Mesenchymal stem cell (in vitro differentiated cells and primary cell): Measurements from ENCODE around the gene MSRB1.
A peak's percentile ranks its signal among the peaks of the same experiment; 100 is the strongest.

Experiments used
- DNase-seq: peaks from one replicate; pipeline ENCODE4 v3.0.0-alpha.2; 2013
- H2AFZ ChIP-seq: one replicate; pipeline ENCODE4 v1.6.1; 2013; ENCODE audit warnings: low read depth, mild to moderate bottlenecking, control low read depth, inconsistent platforms, low read length, moderate library complexity
- H2AK5ac ChIP-seq: 2 replicates; pipeline ENCODE4 v1.6.1; 2013; ENCODE audit warnings: low read length, moderate library complexity, mild to moderate bottlenecking, inconsistent platforms; ENCODE audit not compliant: severe bottlenecking
- H2BK120ac ChIP-seq: one replicate; pipeline ENCODE4 v1.6.1; 2013; ENCODE audit warnings: low read depth, mild to moderate bottlenecking, inconsistent platforms, low read length, moderate library complexity
- H2BK12ac ChIP-seq, 2 experiments: one replicate each; pipeline ENCODE4 v1.6.1; 2013; ENCODE audit warnings: inconsistent platforms in 2 of 2, low read length in 2 of 2, mild to moderate bottlenecking in 2 of 2, moderate library complexity in 2 of 2, control low read depth in 1 of 2
- H2BK15ac ChIP-seq: one replicate; pipeline ENCODE4 v1.6.1; 2013; ENCODE audit warnings: mild to moderate bottlenecking, low read depth, inconsistent platforms; ENCODE audit not compliant: poor library complexity, severe bottlenecking
- H2BK5ac ChIP-seq: 2 replicates; pipeline ENCODE4 v1.6.1; 2013; ENCODE audit warnings: low read depth, mild to moderate bottlenecking, low read length, control low read depth, inconsistent platforms; ENCODE audit not compliant: poor library complexity, severe bottlenecking
- H3K14ac ChIP-seq, 2 experiments: one replicate each; pipeline ENCODE4 v1.6.1; 2013; ENCODE audit warnings: inconsistent platforms in 2 of 2, low read length in 2 of 2, control low read depth in 1 of 2, mild to moderate bottlenecking in 1 of 2, moderate library complexity in 1 of 2
- H3K18ac ChIP-seq, 2 experiments: one replicate each; pipeline ENCODE4 v1.6.1; 2013; ENCODE audit warnings: inconsistent platforms in 2 of 2, low read length in 2 of 2, control low read depth in 1 of 2, low read depth in 1 of 2, mild to moderate bottlenecking in 1 of 2
- H3K23ac ChIP-seq, 2 experiments: one replicate each; pipeline ENCODE4 v1.6.1; 2013; ENCODE audit warnings: inconsistent platforms in 2 of 2, low read length in 2 of 2, mild to moderate bottlenecking in 2 of 2, moderate library complexity in 2 of 2, control low read depth in 1 of 2
- H3K27ac ChIP-seq: 2 replicates; pipeline ENCODE4 v1.5.1; 2013; ENCODE audit warnings: mild to moderate bottlenecking, moderate library complexity, low read length, control low read depth, inconsistent platforms; ENCODE audit not compliant: poor library complexity, severe bottlenecking
- H3K27me3 ChIP-seq, 2 experiments: 2 replicates each; pipeline versions ENCODE4 v1.6.1 to v1.7.0; 2013; ENCODE audit warnings: low read length in 2 of 2, mild to moderate bottlenecking in 2 of 2, moderate library complexity in 2 of 2, control low read depth in 1 of 2, inconsistent platforms in 1 of 2; ENCODE audit not compliant: control insufficient read depth in 1 of 2, insufficient read depth in 1 of 2
- H3K36me3 ChIP-seq, 2 experiments: 2 replicates each; pipeline versions ENCODE4 v1.6.1 to v1.7.0; 2013; ENCODE audit warnings: low read length in 2 of 2, control low read depth in 1 of 2, inconsistent platforms in 1 of 2, low read depth in 1 of 2, mild to moderate bottlenecking in 1 of 2; ENCODE audit not compliant: insufficient read depth in 2 of 2, control insufficient read depth in 1 of 2
- H3K4ac ChIP-seq, 2 experiments: one replicate each; pipeline ENCODE4 v1.6.1; 2013; ENCODE audit warnings: inconsistent platforms in 2 of 2, low read length in 2 of 2, mild to moderate bottlenecking in 2 of 2, moderate library complexity in 2 of 2, control low read depth in 1 of 2, low read depth in 1 of 2
- H3K4me1 ChIP-seq: 2 replicates; pipeline ENCODE4 v1.6.1; 2013; ENCODE audit warnings: low read depth, low read length, control low read depth; ENCODE audit not compliant: control insufficient read depth, insufficient read depth
- H3K4me2 ChIP-seq: 2 replicates; pipeline ENCODE4 v1.6.1; 2013; ENCODE audit warnings: low read length, mild to moderate bottlenecking, inconsistent platforms; ENCODE audit not compliant: poor library complexity, severe bottlenecking
- H3K4me3 ChIP-seq, 2 experiments: 2 replicates each; pipeline versions ENCODE4 v1.5.1 to v1.7.0; 2013; ENCODE audit warnings: low read length in 2 of 2, mild to moderate bottlenecking in 2 of 2, control low read depth in 1 of 2, low read depth in 1 of 2; ENCODE audit not compliant: insufficient read depth in 1 of 2
- H3K79me1 ChIP-seq: replicated peaks from 2 replicates; pipeline ENCODE4 v1.6.1; 2013; ENCODE audit warnings: mild to moderate bottlenecking, control low read depth, low read length, inconsistent platforms; ENCODE audit not compliant: poor library complexity, severe bottlenecking
- H3K9ac ChIP-seq: 2 replicates; pipeline ENCODE4 v1.7.0; 2013; ENCODE audit warnings: mild to moderate bottlenecking, low read length, moderate library complexity
- H3K9me3 ChIP-seq: 2 replicates; pipeline ENCODE4 v1.7.0; 2013; ENCODE audit warnings: mild to moderate bottlenecking, low read length; ENCODE audit not compliant: control insufficient read depth
- H4K8ac ChIP-seq: one replicate; pipeline ENCODE4 v1.6.1; 2013; ENCODE audit warnings: inconsistent platforms, mild to moderate bottlenecking, low read length, moderate library complexity
- H4K91ac ChIP-seq: one replicate; pipeline ENCODE4 v1.6.1; 2013; ENCODE audit warnings: mild to moderate bottlenecking, low read length, inconsistent platforms
- WGBS: methylation state at CpG from one replicate; pipeline ENCODE4 v1.1.7; 2013; ENCODE audit warnings: mixed read lengths; 5-methylcytosine and 5-hydroxymethylcytosine counted together

Gene MSRB1

DNA sequence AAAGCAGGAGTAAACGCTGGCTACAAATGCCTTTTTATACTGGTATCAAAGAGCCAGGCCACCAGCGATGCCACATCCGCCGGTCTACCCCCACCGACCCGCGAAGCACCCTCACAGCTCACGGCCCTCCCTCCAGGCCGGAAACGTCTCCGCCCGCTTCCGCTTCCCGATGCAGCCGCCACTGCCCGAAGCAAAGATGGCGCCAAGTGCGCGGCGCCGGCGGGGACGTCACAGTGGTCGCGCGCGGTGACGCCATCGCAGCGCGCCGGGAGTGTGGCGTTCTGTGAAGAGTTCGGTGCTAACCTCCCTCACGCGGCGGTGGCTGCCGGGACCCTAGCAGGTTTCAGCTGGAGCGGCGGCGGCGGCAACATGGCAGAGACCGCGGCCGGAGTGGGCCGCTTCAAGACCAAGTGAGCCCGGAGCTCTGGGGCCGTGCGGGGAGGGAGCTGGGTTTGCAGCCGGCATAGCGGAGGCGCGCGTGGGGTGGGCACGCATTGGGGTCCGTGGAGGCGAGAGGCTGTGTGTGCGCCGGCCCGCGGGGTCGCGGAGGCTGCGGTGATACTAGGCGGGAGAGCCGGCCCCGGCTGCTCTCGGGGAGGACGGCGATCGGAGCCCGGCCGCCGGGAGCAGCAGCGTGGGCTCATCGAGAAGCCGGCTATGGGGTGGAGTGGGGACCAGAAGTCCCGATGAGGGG is 28.9 kb upstream of the MSRB1 start, which contains the start of gene TBL3:
TBL3 (plus strand) TSS at position 258 of the 694 bp plus-strand sequence; CDS start at position 370, 112 bp downstream.
- no peak within 1 kb of the TSS for H2BK12ac ChIP-seq
- H4K91ac ChIP-seq = peak within 1 kb of the TSS; percentile 75
- H3K9me3 ChIP-seq = no peaks in the 10 kb centered on the region
- H2AFZ ChIP-seq = peak within 1 kb of the TSS; percentile 84
- H3K4ac ChIP-seq = peak within 1 kb of the TSS; percentile 41 to 92
- peak within 1 kb of the TSS in 1 of 2 experiments; percentile 49 for H3K23ac ChIP-seq
- peak within 1 kb of the TSS; percentile 95 for H4K8ac ChIP-seq
- peaks cover 28 to 38% of the 10 kb centered on the region in 2 experiments for H3K36me3 ChIP-seq
- peak within 1 kb of the TSS; percentile 6 for H2BK15ac ChIP-seq
- DNase-seq = peak; percentile 94
- peak within 1 kb of the TSS in 1 of 2 experiments; percentile 44 for H3K14ac ChIP-seq
- no peak within 1 kb of the TSS for H2BK5ac ChIP-seq
- H3K4me3 ChIP-seq = peak within 1 kb of the TSS; percentile 91 to 97
- WGBS = under 1% methylated on average over 70 of the region's 78 CpGs
- peak within 1 kb of the TSS; percentile 86 for H3K27ac ChIP-seq
- no peaks in the 10 kb centered on the region for H3K27me3 ChIP-seq
- peaks cover 29% of the 10 kb centered on the region for H3K79me1 ChIP-seq
- no peak within 1 kb of the TSS for H2BK120ac ChIP-seq
- peak within 1 kb of the TSS; percentile 81 to 90 for H3K18ac ChIP-seq
- H3K4me2 ChIP-seq = peak within 1 kb of the TSS; percentile 74
- H2AK5ac ChIP-seq = peak within 1 kb of the TSS; percentile 3
- peak within 1 kb of the TSS; percentile 93 for H3K9ac ChIP-seq
- peaks cover 23% of the 10 kb centered on the region for H3K4me1 ChIP-seq

DNA sequence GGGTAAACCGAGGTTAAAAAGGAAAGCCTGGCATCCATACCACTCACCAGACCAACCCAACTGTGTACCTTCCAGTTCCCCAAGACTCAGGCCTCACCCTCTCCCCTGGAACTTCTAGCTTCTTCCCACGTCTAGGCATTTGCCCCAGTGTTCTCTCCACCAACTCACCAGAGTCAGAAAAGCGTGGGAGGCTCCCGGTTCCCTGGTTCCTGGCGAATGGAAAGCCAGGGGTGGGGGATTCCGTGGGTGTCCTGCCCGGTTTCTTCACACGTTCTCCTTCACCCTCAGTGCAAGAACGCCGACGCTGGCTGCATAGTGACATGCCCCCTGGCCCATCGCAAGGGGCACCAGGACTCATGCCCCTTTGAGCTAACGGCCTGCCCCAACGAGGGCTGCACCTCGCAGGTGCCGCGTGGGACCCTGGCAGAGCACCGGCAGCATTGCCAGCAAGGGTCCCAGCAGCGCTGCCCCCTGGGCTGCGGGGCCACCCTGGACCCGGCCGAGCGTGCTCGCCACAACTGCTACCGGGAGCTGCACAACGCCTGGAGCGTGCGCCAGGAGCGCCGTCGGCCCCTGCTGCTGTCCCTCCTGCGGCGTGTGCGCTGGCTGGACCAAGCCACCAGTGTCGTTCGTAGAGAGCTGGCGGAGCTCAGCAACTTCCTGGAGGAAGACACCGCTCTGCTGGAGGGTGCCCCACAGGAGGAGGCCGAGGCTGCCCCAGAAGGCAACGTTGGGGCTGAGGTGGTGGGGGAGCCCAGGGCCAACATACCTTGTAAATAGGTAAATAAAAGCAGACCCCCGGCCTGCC is 25.4 kb upstream of the MSRB1 start:
- Histone ChIP-seq H3K18ac (no peak overlapping the region), H3K4me2 (no peak overlapping the region), H4K91ac (no peak overlapping the region), H2BK12ac (no peak overlapping the region), H3K9ac (no peak overlapping the region), H2BK120ac (no peak overlapping the region), H3K4ac (peak overlapping the region in 1 of 2 experiments; percentile 46), H3K36me3 (peaks cover 8 to 11% of the 10 kb centered on the region in 2 experiments), H4K8ac (no peak overlapping the region), H3K79me1 (peaks cover 12% of the 10 kb centered on the region), H3K27me3 (no peaks in the 10 kb centered on the region), H3K23ac (no peak overlapping the region), H3K14ac (no peak overlapping the region), H3K27ac (no peak overlapping the region), H2BK15ac (no peak overlapping the region), H3K4me1 (peaks cover 21% of the 10 kb centered on the region), H3K4me3 (no peak overlapping the region), H2AK5ac (no peak overlapping the region), H3K9me3 (peaks cover 4% of the 10 kb centered on the region), H2BK5ac (no peak overlapping the region), H2AFZ (no peak overlapping the region)
- DNase-seq = no peak
- WGBS = 93% methylated on average over 41 of the region's 41 CpGs

DNA sequence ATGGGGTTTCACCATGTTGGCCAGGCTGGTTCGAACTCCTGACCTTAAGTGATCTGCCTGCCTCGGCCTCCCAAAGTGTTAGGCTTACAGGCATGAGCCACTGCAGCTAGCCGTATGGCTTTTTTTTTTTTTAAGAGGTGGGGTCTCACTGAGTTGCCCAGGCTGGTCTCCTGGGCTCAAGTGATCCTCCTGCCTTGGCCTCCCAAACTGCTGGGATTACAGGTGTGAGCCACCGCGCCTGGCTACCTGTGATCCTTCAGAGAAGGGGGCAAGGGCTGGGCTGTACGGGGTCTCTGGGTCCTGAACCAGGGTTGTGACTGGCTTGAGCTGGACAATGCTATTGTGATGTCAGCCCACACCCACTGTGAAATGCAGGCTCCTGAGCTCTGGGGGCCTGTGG is 23.5 kb upstream of the MSRB1 start, which contains the start of gene RNF151:
RNF151 (plus strand) TSS at position 397 of the 400 bp plus-strand sequence. CDS start 26 bp downstream, outside the sequence.
- peak within 1 kb of the TSS in 1 of 2 experiments; percentile 20 for H3K4ac ChIP-seq
- peak within 1 kb of the TSS; percentile 97 for H3K9ac ChIP-seq
- H3K27ac ChIP-seq = no peak within 1 kb of the TSS
- peak within 1 kb of the TSS in 1 of 2 experiments; percentile 12 for H2BK12ac ChIP-seq
- H3K4me2 ChIP-seq = peak within 1 kb of the TSS; percentile 92
- H2BK5ac ChIP-seq = no peak within 1 kb of the TSS
- 98% methylated on average over 6 of the region's 6 CpGs for WGBS
- H3K9me3 ChIP-seq = peaks cover 4% of the 10 kb centered on the region
- H4K8ac ChIP-seq = no peak within 1 kb of the TSS
- H2AFZ ChIP-seq = no peak within 1 kb of the TSS
- H3K23ac ChIP-seq = no peak within 1 kb of the TSS
- no peak within 1 kb of the TSS for H2BK15ac ChIP-seq
- no peaks in the 10 kb centered on the region for H3K27me3 ChIP-seq
- peaks cover 27% of the 10 kb centered on the region for H3K4me1 ChIP-seq
- no peak within 1 kb of the TSS for H4K91ac ChIP-seq
- H3K79me1 ChIP-seq = peaks cover 10% of the 10 kb centered on the region
- no peak within 1 kb of the TSS for H3K18ac ChIP-seq
- H3K4me3 ChIP-seq = peak within 1 kb of the TSS in 1 of 2 experiments; percentile 91
- H2BK120ac ChIP-seq = no peak within 1 kb of the TSS
- H3K36me3 ChIP-seq = peaks cover 26 to 28% of the 10 kb centered on the region in 2 experiments
- DNase-seq = no peak
- no peak within 1 kb of the TSS for H3K14ac ChIP-seq
- H2AK5ac ChIP-seq = peak within 1 kb of the TSS; percentile 53
